Mesenchymal stem cell (in vitro differentiated cells and primary cell): ENCODE measurements around the gene CRB1.

Experiments used
- DNase-seq: peaks from one replicate; pipeline ENCODE4 v3.0.0-alpha.2; 2013
- H2AFZ ChIP-seq: one replicate; pipeline ENCODE4 v1.6.1; 2013; ENCODE audit warnings: low read depth, mild to moderate bottlenecking, control low read depth, inconsistent platforms, low read length, moderate library complexity
- H2AK5ac ChIP-seq: 2 replicates; pipeline ENCODE4 v1.6.1; 2013; ENCODE audit warnings: low read length, moderate library complexity, mild to moderate bottlenecking, inconsistent platforms; ENCODE audit not compliant: severe bottlenecking
- H2BK120ac ChIP-seq: one replicate; pipeline ENCODE4 v1.6.1; 2013; ENCODE audit warnings: low read depth, mild to moderate bottlenecking, inconsistent platforms, low read length, moderate library complexity
- H2BK12ac ChIP-seq, 2 experiments: one replicate each; pipeline ENCODE4 v1.6.1; 2013; ENCODE audit warnings: inconsistent platforms in 2 of 2, low read length in 2 of 2, mild to moderate bottlenecking in 2 of 2, moderate library complexity in 2 of 2, control low read depth in 1 of 2
- H2BK15ac ChIP-seq: one replicate; pipeline ENCODE4 v1.6.1; 2013; ENCODE audit warnings: mild to moderate bottlenecking, low read depth, inconsistent platforms; ENCODE audit not compliant: poor library complexity, severe bottlenecking
- H2BK5ac ChIP-seq: 2 replicates; pipeline ENCODE4 v1.6.1; 2013; ENCODE audit warnings: low read depth, mild to moderate bottlenecking, low read length, control low read depth, inconsistent platforms; ENCODE audit not compliant: poor library complexity, severe bottlenecking
- H3K14ac ChIP-seq, 2 experiments: one replicate each; pipeline ENCODE4 v1.6.1; 2013; ENCODE audit warnings: inconsistent platforms in 2 of 2, low read length in 2 of 2, control low read depth in 1 of 2, mild to moderate bottlenecking in 1 of 2, moderate library complexity in 1 of 2
- H3K18ac ChIP-seq, 2 experiments: one replicate each; pipeline ENCODE4 v1.6.1; 2013; ENCODE audit warnings: inconsistent platforms in 2 of 2, low read length in 2 of 2, control low read depth in 1 of 2, low read depth in 1 of 2, mild to moderate bottlenecking in 1 of 2
- H3K23ac ChIP-seq, 2 experiments: one replicate each; pipeline ENCODE4 v1.6.1; 2013; ENCODE audit warnings: inconsistent platforms in 2 of 2, low read length in 2 of 2, mild to moderate bottlenecking in 2 of 2, moderate library complexity in 2 of 2, control low read depth in 1 of 2
- H3K27ac ChIP-seq: 2 replicates; pipeline ENCODE4 v1.5.1; 2013; ENCODE audit warnings: mild to moderate bottlenecking, moderate library complexity, low read length, control low read depth, inconsistent platforms; ENCODE audit not compliant: poor library complexity, severe bottlenecking
- H3K27me3 ChIP-seq, 2 experiments: 2 replicates each; pipeline versions ENCODE4 v1.6.1 to v1.7.0; 2013; ENCODE audit warnings: low read length in 2 of 2, mild to moderate bottlenecking in 2 of 2, moderate library complexity in 2 of 2, control low read depth in 1 of 2, inconsistent platforms in 1 of 2; ENCODE audit not compliant: control insufficient read depth in 1 of 2, insufficient read depth in 1 of 2
- H3K36me3 ChIP-seq, 2 experiments: 2 replicates each; pipeline versions ENCODE4 v1.6.1 to v1.7.0; 2013; ENCODE audit warnings: low read length in 2 of 2, control low read depth in 1 of 2, inconsistent platforms in 1 of 2, low read depth in 1 of 2, mild to moderate bottlenecking in 1 of 2; ENCODE audit not compliant: insufficient read depth in 2 of 2, control insufficient read depth in 1 of 2
- H3K4ac ChIP-seq, 2 experiments: one replicate each; pipeline ENCODE4 v1.6.1; 2013; ENCODE audit warnings: inconsistent platforms in 2 of 2, low read length in 2 of 2, mild to moderate bottlenecking in 2 of 2, moderate library complexity in 2 of 2, control low read depth in 1 of 2, low read depth in 1 of 2
- H3K4me1 ChIP-seq: 2 replicates; pipeline ENCODE4 v1.6.1; 2013; ENCODE audit warnings: low read depth, low read length, control low read depth; ENCODE audit not compliant: control insufficient read depth, insufficient read depth
- H3K4me2 ChIP-seq: 2 replicates; pipeline ENCODE4 v1.6.1; 2013; ENCODE audit warnings: low read length, mild to moderate bottlenecking, inconsistent platforms; ENCODE audit not compliant: poor library complexity, severe bottlenecking
- H3K4me3 ChIP-seq, 2 experiments: 2 replicates each; pipeline versions ENCODE4 v1.5.1 to v1.7.0; 2013; ENCODE audit warnings: low read length in 2 of 2, mild to moderate bottlenecking in 2 of 2, control low read depth in 1 of 2, low read depth in 1 of 2; ENCODE audit not compliant: insufficient read depth in 1 of 2
- H3K79me1 ChIP-seq: replicated peaks from 2 replicates; pipeline ENCODE4 v1.6.1; 2013; ENCODE audit warnings: mild to moderate bottlenecking, control low read depth, low read length, inconsistent platforms; ENCODE audit not compliant: poor library complexity, severe bottlenecking
- H3K9ac ChIP-seq: 2 replicates; pipeline ENCODE4 v1.7.0; 2013; ENCODE audit warnings: mild to moderate bottlenecking, low read length, moderate library complexity
- H3K9me3 ChIP-seq: 2 replicates; pipeline ENCODE4 v1.7.0; 2013; ENCODE audit warnings: mild to moderate bottlenecking, low read length; ENCODE audit not compliant: control insufficient read depth
- H4K8ac ChIP-seq: one replicate; pipeline ENCODE4 v1.6.1; 2013; ENCODE audit warnings: inconsistent platforms, mild to moderate bottlenecking, low read length, moderate library complexity
- H4K91ac ChIP-seq: one replicate; pipeline ENCODE4 v1.6.1; 2013; ENCODE audit warnings: mild to moderate bottlenecking, low read length, inconsistent platforms
- WGBS: methylation state at CpG from one replicate; pipeline ENCODE4 v1.1.7; 2013; ENCODE audit warnings: mixed read lengths; 5-methylcytosine and 5-hydroxymethylcytosine counted together

CRB1 gene

GRCh38 chr1:197247465-197247864 is 20.6 kb upstream of the CRB1 start:
- Histone ChIP-seq H3K79me1 (no peaks in the 10 kb centered on the region), H3K4me1 (no peaks in the 10 kb centered on the region), H3K9me3 (no peaks in the 10 kb centered on the region), H3K4me3 (no peak overlapping the region), H3K14ac (no peak overlapping the region), H4K8ac (no peak overlapping the region), H3K27me3 (no peaks in the 10 kb centered on the region), H2BK5ac (no peak overlapping the region), H2BK120ac (no peak overlapping the region), H3K36me3 (no peaks in the 10 kb centered on the region), H2AFZ (no peak overlapping the region), H3K9ac (no peak overlapping the region), H2BK15ac (no peak overlapping the region), H3K27ac (no peak overlapping the region), H2AK5ac (no peak overlapping the region), H3K4me2 (no peak overlapping the region), H4K91ac (no peak overlapping the region), H3K23ac (no peak overlapping the region), H2BK12ac (no peak overlapping the region), H3K18ac (no peak overlapping the region), H3K4ac (no peak overlapping the region)
- DNase-seq, result no peak
- WGBS, result 60% methylated on average over 1 of the region's 1 CpG

- H3K14ac ChIP-seq, result no peak overlapping the region
- no peaks in the 10 kb centered on the region for H3K27me3 ChIP-seq
- H3K4me3 ChIP-seq, result no peak overlapping the region
- H2BK5ac ChIP-seq, result no peak overlapping the region
- 83% methylated on average over 2 of the region's 2 CpGs for WGBS
- no peak overlapping the region for H4K91ac ChIP-seq
- H3K9me3 ChIP-seq, result no peaks in the 10 kb centered on the region
- no peak overlapping the region for H2AK5ac ChIP-seq
- DNase-seq, result no peak
- H2BK15ac ChIP-seq, result no peak overlapping the region
- no peak overlapping the region for H3K9ac ChIP-seq
- H3K23ac ChIP-seq, result no peak overlapping the region
- no peak overlapping the region for H3K27ac ChIP-seq
- H2BK120ac ChIP-seq, result no peak overlapping the region
- H3K18ac ChIP-seq, result no peak overlapping the region
- no peak overlapping the region for H4K8ac ChIP-seq
- no peak overlapping the region for H2BK12ac ChIP-seq
- no peaks in the 10 kb centered on the region for H3K79me1 ChIP-seq
- no peaks in the 10 kb centered on the region for H3K4me1 ChIP-seq
- no peak overlapping the region for H2AFZ ChIP-seq
- H3K4me2 ChIP-seq, result no peak overlapping the region
- no peaks in the 10 kb centered on the region for H3K36me3 ChIP-seq
- H3K4ac ChIP-seq, result no peak overlapping the region
Observed at GRCh38 chr1:197249324-197249723, 18.7 kb upstream of the CRB1 start.

- Histone ChIP-seq H3K14ac (no peak overlapping the region), H3K4ac (no peak overlapping the region)
- DNase-seq, result no peak
Observed at GRCh38 chr1:197250616-197251015, 17.4 kb upstream of the CRB1 start.

GRCh38 chr1:197252973-197253372 is 15.1 kb upstream of the CRB1 start:
- no peak overlapping the region for H3K4ac ChIP-seq
- H3K79me1 ChIP-seq, result no peaks in the 10 kb centered on the region
- H2BK15ac ChIP-seq, result no peak overlapping the region
- no peak overlapping the region for H4K8ac ChIP-seq
- H4K91ac ChIP-seq, result no peak overlapping the region
- H3K9ac ChIP-seq, result no peak overlapping the region
- no peak overlapping the region for H3K4me3 ChIP-seq
- H2AK5ac ChIP-seq, result no peak overlapping the region
- no peak overlapping the region for H3K23ac ChIP-seq
- no peak overlapping the region for H2BK12ac ChIP-seq
- 46% methylated on average over 3 of the region's 4 CpGs for WGBS
- H3K27ac ChIP-seq, result no peak overlapping the region
- H3K18ac ChIP-seq, result no peak overlapping the region
- H3K9me3 ChIP-seq, result no peaks in the 10 kb centered on the region
- H2BK5ac ChIP-seq, result no peak overlapping the region
- H2BK120ac ChIP-seq, result no peak overlapping the region
- no peaks in the 10 kb centered on the region for H3K4me1 ChIP-seq
- no peak overlapping the region for H2AFZ ChIP-seq
- DNase-seq, result no peak
- no peak overlapping the region for H3K14ac ChIP-seq
- H3K4me2 ChIP-seq, result no peak overlapping the region
- no peaks in the 10 kb centered on the region for H3K27me3 ChIP-seq
- H3K36me3 ChIP-seq, result no peaks in the 10 kb centered on the region

More at GRCh38 chr1:197250616-197251015, 17.4 kb upstream of the CRB1 start:
- no peaks in the 10 kb centered on the region for H3K27me3 ChIP-seq
- H3K79me1 ChIP-seq, result no peaks in the 10 kb centered on the region
- H2BK120ac ChIP-seq, result no peak overlapping the region
- H2BK12ac ChIP-seq, result no peak overlapping the region
- no peak overlapping the region for H3K23ac ChIP-seq
- H2BK15ac ChIP-seq, result no peak overlapping the region
- H4K91ac ChIP-seq, result no peak overlapping the region
- no peak overlapping the region for H3K18ac ChIP-seq
- no peak overlapping the region for H3K4me3 ChIP-seq
- no peak overlapping the region for H2AK5ac ChIP-seq
- no peak overlapping the region for H4K8ac ChIP-seq
- no peaks in the 10 kb centered on the region for H3K36me3 ChIP-seq
- no peak overlapping the region for H3K27ac ChIP-seq
- no peak overlapping the region for H2BK5ac ChIP-seq
- 33% methylated on average over 1 of the region's 2 CpGs for WGBS
- no peaks in the 10 kb centered on the region for H3K9me3 ChIP-seq
- no peak overlapping the region for H3K4me2 ChIP-seq
- H3K4me1 ChIP-seq, result no peaks in the 10 kb centered on the region
- no peak overlapping the region for H3K9ac ChIP-seq
- H2AFZ ChIP-seq, result no peak overlapping the region
